ENCODE measurements around the gene DPYD. TPM values are rescaled to one million over a fixed set of nuclear protein-coding genes. Genes with fewer than 3 reads are reported as not detected.

Gene DPYD
- total and polyA plus RNA-seq, 11 donors: 2.6 to 38.4 (median 7.8) TPM

DNA sequence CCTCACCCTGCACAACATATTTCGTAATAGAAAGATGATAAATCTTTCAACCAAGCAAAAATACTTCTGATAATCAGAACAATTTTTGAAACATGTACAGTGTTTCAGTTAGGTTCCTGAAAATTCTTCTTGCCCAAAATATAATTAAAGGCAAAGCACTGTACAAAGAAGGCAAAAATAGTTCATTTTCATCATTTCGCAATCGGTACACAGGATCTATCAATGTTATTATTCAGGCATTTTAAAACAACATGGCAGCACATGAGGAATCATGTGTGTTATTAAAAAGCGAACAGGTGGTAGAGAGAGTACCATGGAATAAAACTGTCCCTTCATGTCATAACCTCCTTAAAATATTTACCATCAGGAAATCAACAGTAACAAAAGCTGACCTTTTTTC is 356.9 kb downstream of the DPYD start:
- no peaks in the 10 kb centered on the region for H3K36me3 ChIP-seq
- ATAC-seq: no peak
- no peak overlapping the region for H3K4me3 ChIP-seq
- intact Hi-C loops (cut with DNase I): no loop called here
- no peaks in the 10 kb centered on the region for H3K9me3 ChIP-seq
- no peaks in the 10 kb centered on the region for H3K4me1 ChIP-seq
- 96 to 98% (median 97%) methylated on average over 4 of the region's 4 CpGs for WGBS, 4 donors
- no peak overlapping the region for H3K27ac ChIP-seq
- TF ChIP-seq, protein P1, sequence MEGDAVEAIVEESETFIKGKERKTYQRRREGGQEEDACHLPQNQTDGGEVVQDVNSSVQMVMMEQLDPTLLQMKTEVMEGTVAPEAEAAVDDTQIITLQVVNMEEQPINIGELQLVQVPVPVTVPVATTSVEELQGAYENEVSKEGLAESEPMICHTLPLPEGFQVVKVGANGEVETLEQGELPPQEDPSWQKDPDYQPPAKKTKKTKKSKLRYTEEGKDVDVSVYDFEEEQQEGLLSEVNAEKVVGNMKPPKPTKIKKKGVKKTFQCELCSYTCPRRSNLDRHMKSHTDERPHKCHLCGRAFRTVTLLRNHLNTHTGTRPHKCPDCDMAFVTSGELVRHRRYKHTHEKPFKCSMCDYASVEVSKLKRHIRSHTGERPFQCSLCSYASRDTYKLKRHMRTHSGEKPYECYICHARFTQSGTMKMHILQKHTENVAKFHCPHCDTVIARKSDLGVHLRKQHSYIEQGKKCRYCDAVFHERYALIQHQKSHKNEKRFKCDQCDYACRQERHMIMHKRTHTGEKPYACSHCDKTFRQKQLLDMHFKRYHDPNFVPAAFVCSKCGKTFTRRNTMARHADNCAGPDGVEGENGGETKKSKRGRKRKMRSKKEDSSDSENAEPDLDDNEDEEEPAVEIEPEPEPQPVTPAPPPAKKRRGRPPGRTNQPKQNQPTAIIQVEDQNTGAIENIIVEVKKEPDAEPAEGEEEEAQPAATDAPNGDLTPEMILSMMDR (IDR thresholded peaks at IDR 0.05): no peak
- no peak for TF ChIP-seq POLR2A (IDR thresholded peaks at IDR 0.05)
- H3K27me3 ChIP-seq: no peaks in the 10 kb centered on the region
- DNase-seq: no peak

DNA sequence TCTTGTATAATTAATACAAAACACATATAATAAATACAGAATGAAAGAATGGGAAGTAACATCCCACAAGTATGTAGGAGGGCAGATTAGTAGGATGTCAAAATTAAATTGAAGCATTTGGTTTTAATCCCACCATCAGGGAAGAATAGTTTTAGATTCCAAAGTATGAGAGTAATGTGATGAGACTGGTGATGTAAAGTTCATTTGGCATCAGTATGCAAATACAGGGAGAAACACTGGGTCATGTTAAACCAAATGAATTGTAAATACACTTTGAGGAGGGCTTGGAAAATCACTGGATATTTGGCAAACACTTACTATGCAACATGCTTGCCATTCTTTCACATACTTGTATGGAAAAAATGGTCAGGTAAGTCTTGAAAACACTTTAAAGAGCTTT is 358.8 kb downstream of the DPYD start:
- H3K36me3 ChIP-seq: no peaks in the 10 kb centered on the region
- H3K4me3 ChIP-seq: no peak overlapping the region
- intact Hi-C loops (cut with DNase I): no loop called here
- no peaks in the 10 kb centered on the region for H3K27me3 ChIP-seq
- DNase-seq (no peak), ATAC-seq (no peak)
- no peak for TF ChIP-seq POLR2A (IDR thresholded peaks at IDR 0.05)
- TF ChIP-seq, protein P1 (IDR thresholded peaks at IDR 0.05): no peak
- no peaks in the 10 kb centered on the region for H3K9me3 ChIP-seq
- H3K4me1 ChIP-seq: no peaks in the 10 kb centered on the region
- H3K27ac ChIP-seq: no peak overlapping the region

DNA sequence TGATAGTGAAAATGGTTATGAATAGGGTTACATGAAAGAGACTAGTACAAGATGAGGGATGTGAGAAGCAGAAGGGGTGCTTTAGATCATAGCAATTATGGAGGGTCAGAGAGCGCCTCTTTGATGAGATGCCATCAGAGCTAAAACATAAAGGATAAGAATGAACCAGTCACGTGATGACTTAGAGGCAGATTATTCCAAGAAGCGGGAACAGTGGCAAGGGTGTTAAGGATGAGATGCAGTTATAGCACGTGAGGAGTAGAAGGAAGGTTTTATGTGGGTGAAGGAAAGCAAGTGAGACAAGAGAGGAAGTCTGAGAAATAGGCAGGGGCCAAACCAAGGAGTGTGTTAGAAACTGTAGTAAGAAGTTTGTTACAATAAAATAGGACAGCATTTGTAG is 360.1 kb downstream of the DPYD start:
- 82 to 93% (median 90%) methylated on average over 4 of the region's 4 CpGs for WGBS, 4 donors
- intact Hi-C loops (cut with DNase I): no loop called here
- DNase-seq (no peak), ATAC-seq (no peak)
- no peak overlapping the region for H3K4me3 ChIP-seq
- no peaks in the 10 kb centered on the region for H3K4me1 ChIP-seq
- no peak overlapping the region for H3K27ac ChIP-seq
- H3K27me3 ChIP-seq: no peaks in the 10 kb centered on the region
- no peak for TF ChIP-seq POLR2A (IDR thresholded peaks at IDR 0.05)
- TF ChIP-seq, protein P1 (IDR thresholded peaks at IDR 0.05): no peak
- H3K36me3 ChIP-seq: no peaks in the 10 kb centered on the region
- no peaks in the 10 kb centered on the region for H3K9me3 ChIP-seq

DNA sequence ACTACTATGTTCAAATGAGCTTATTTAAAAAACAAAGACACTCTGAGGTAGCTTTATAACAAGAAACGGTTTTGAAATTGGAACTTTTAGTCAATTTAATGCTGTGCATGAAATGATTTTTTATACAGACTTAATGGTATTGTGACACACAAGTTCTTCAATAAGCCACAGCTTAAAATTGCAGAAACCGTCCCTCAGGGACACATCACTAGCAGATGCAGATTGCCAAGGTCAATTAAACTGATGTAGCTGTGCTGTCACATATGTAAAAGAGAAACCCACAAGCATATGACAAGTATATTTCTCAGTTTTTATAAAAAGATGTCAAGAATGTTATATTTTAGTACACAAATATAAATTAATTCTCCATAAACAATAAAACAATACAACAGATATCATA is 366.9 kb downstream of the DPYD start:
- 79 to 89% (median 81%) methylated on average over 2 of the region's 2 CpGs for WGBS, 4 donors
- no peak overlapping the region for H3K27ac ChIP-seq

More for the DNA sequence above, 366.9 kb downstream of the DPYD start:
- intact Hi-C loops (cut with DNase I): no loop called here
- no peaks in the 10 kb centered on the region for H3K9me3 ChIP-seq
- DNase-seq: no peak
- TF ChIP-seq POLR2A (IDR thresholded peaks at IDR 0.05): no peak
- TF ChIP-seq, protein P1 (IDR thresholded peaks at IDR 0.05): no peak
- peaks cover 0 to 6% (median 0%) of the 10 kb centered on the region in 9 donors for H3K36me3 ChIP-seq
- H3K4me3 ChIP-seq: no peak overlapping the region
- no peaks in the 10 kb centered on the region for H3K4me1 ChIP-seq
- no peaks in the 10 kb centered on the region for H3K27me3 ChIP-seq
- ATAC-seq: no peak
